Kidney (tissue), 14 donors: ENCODE data around the gene MEGF6. TPM values are rescaled to one million over a fixed set of nuclear protein-coding genes. Genes with fewer than 3 reads are reported as not detected.
A peak's percentile ranks its signal among the peaks of the same experiment; 100 is the strongest.

Experiments
- DNase-seq, 5 donors: peaks; one replicate each; pipeline ENCODE4 v3.0.0-alpha.2; 2013 to 2020
- FAIRE-seq: peaks from 2 replicates; lab custom pipeline; 2012; peaks lifted over from hg19 to GRCh38; lab: Jason Lieb, UNC
- H3K27ac ChIP-seq, 2 donors: one replicate each; pipeline ENCODE4 v1.7.0; 2013; ENCODE audit warnings: low read depth in 2 of 2, low read length in 2 of 2, inconsistent platforms in 1 of 2
- H3K27me3 ChIP-seq: one replicate; pipeline ENCODE4 v1.7.1; 2013; ENCODE audit warnings: low read length, inconsistent platforms; ENCODE audit not compliant: control insufficient read depth, insufficient read depth
- H3K36me3 ChIP-seq, 3 donors: one replicate each; pipeline versions ENCODE4 v1.7.0 to v1.7.1; 2013; ENCODE audit warnings: low read length in 3 of 3, control low read depth in 1 of 3, inconsistent platforms in 1 of 3; ENCODE audit not compliant: insufficient read depth in 3 of 3, control insufficient read depth in 2 of 3
- H3K4me1 ChIP-seq, 3 donors: one replicate each; pipeline versions ENCODE4 v1.7.0 to v1.7.1; 2013; ENCODE audit warnings: low read length in 3 of 3, inconsistent platforms in 1 of 3, low read depth in 1 of 3; ENCODE audit not compliant: control insufficient read depth in 2 of 3, insufficient read depth in 2 of 3
- H3K4me3 ChIP-seq, 3 donors: one replicate each; pipeline versions ENCODE4 v1.7.0 to v1.8.1; 2013; ENCODE audit warnings: low read length in 3 of 3, control low read depth in 1 of 3, inconsistent platforms in 1 of 3
- H3K9ac ChIP-seq, 3 donors: one replicate each; pipeline versions ENCODE4 v1.7.0 to v1.7.1; 2013; ENCODE audit warnings: low read length in 3 of 3, control low read depth in 1 of 3, inconsistent platforms in 1 of 3
- H3K9me3 ChIP-seq, 3 donors: one replicate each; pipeline versions ENCODE4 v1.7.0 to v1.7.1; 2013; ENCODE audit warnings: low read length in 3 of 3, control low read depth in 1 of 3, inconsistent platforms in 1 of 3; ENCODE audit not compliant: control insufficient read depth in 2 of 3, insufficient read depth in 1 of 3
- intact Hi-C: fragments of 100-400 bp; cut with DNase I; formaldehyde crosslinking; loops from one replicate; pipeline ENCODE4 v1.11.1; 2022
- polyA plus RNA-seq: library from polyadenylated mRNA; stranded (reverse); fragments of 350-450 nt; fragmentation: Illumina TruSeq; extraction: RNeasy Lipid Tissue Mini Kit (QIAGEN cat#74804); gene quantifications from one replicate; pipeline ENCODE4 v1.2.3, GENCODE V29; 2014; ENCODE audit warnings: low read depth, low replicate concordance; ENCODE audit not compliant: insufficient read depth
- total RNA-seq: library from RNA; stranded (reverse); fragmentation: NEBNext Ultra II Directional; extraction: Animal tissue kit (Norgen Biotek cat#: 25700); gene quantifications from one replicate; pipeline ENCODE4 v1.2.1, GENCODE V29; 2021
- TF ChIP-seq, protein P1 (sequence below): IDR thresholded peaks from 3 replicates; pipeline ENCODE4 v1.5.1; 2012; ENCODE audit warnings: mild to moderate bottlenecking, moderate library complexity, borderline replicate concordance; ENCODE audit not compliant: insufficient read depth; ENCODE audit errors: extremely low read depth
- donor health status: control.
- donor health status: control.
- donor health status: control.
- donor health status: control.
- donor health status: control.
- donor health status: DM: yes; HTN: yes; CAD: no.
- donor health status: Normal renal cell carcinoma (clear cell type).

MEGF6 gene
- total and polyA plus RNA-seq, 2 donors from 2014 or later, result 2.8 to 10.9 TPM

DNA sequence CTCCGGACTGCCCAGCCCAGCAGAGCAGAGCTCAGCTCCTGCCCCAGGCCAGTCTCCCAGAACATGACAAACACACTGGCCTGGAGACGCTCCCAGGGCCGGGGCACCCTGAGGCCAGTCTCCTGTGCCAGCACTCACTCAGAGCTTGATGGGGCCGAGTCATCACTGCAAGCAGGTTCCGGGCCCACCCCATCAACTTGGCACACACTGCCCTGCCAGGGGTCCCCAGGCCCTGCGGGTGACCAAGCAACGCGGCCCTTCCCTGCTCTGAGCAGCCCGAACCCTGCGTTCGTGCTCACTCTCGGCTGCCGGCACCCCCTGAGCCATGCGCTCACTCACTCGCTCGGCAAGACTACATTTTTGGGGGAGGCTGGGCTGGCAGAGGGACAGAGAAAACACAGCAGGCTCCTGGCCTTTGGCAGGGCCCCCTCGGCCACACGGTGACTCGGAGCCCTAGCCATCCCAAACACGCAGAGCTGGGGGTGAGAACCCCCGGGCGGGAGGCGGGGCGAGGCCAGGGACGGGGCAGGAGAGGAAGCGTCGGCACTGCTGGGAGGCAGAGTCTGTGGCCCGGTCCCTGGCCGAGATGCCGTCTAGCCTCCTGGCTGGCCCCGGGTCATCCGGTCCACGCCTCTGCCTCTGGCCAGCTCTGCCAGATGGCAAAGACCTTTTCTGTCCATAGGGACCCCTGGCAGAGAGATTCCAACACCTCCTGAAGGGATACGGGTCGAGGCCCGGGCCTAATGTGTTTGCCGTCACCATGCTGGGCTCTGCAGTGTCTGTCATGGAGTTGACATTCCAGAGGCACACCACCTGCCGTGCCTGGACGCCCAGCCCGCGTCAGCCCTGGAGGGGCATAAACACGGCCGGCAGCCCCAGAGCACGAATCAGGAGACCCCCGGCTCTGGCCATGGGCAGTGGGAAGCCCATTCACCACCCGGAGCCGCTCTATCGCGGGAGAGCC, 68.0 kb downstream of the MEGF6 start:
- TF ChIP-seq, protein P1, sequence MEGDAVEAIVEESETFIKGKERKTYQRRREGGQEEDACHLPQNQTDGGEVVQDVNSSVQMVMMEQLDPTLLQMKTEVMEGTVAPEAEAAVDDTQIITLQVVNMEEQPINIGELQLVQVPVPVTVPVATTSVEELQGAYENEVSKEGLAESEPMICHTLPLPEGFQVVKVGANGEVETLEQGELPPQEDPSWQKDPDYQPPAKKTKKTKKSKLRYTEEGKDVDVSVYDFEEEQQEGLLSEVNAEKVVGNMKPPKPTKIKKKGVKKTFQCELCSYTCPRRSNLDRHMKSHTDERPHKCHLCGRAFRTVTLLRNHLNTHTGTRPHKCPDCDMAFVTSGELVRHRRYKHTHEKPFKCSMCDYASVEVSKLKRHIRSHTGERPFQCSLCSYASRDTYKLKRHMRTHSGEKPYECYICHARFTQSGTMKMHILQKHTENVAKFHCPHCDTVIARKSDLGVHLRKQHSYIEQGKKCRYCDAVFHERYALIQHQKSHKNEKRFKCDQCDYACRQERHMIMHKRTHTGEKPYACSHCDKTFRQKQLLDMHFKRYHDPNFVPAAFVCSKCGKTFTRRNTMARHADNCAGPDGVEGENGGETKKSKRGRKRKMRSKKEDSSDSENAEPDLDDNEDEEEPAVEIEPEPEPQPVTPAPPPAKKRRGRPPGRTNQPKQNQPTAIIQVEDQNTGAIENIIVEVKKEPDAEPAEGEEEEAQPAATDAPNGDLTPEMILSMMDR, result no peak
- H3K9ac ChIP-seq, result no peak overlapping the region
- no peak overlapping the region for H3K4me3 ChIP-seq
- intact Hi-C loops, result no loop called here
- DNase-seq (peak in 3 of 5 donors; percentile 44 to 85 (median 56)), FAIRE-seq (no peak)
- H3K36me3 ChIP-seq, result no peaks in the 10 kb centered on the region
- H3K9me3 ChIP-seq, result no peaks in the 10 kb centered on the region
- peaks cover 0 to under 1% (median 0%) of the 10 kb centered on the region in 3 donors for H3K4me1 ChIP-seq
- H3K27ac ChIP-seq, result no peak overlapping the region
- H3K27me3 ChIP-seq, result no peaks in the 10 kb centered on the region

DNA sequence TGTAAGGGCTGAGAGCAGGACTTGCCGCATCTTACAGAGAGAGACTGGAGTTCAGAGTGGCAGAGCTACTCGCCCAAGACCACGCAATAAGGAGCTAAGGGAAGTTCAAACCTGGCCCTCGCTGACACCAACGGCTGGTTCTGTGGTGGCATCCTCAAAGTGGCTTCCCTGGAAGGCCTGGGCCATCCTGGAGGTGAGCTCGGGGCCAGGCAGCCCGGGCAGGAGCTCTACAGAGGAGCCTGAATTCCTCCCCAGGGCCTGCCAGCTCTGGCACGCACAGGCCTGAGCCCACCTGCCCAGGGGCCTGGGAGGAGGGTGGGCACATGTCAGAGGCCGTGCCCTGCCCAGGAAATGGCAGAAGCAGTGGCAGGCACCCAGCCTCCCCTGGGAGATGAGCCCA, 68.6 kb downstream of the MEGF6 start:
- no peak overlapping the region for H3K9ac ChIP-seq
- H3K4me3 ChIP-seq, result no peak overlapping the region
- DNase-seq, result no peak
- no peaks in the 10 kb centered on the region for H3K9me3 ChIP-seq
- no peaks in the 10 kb centered on the region for H3K27me3 ChIP-seq
- H3K27ac ChIP-seq, result no peak overlapping the region
- H3K36me3 ChIP-seq, result no peaks in the 10 kb centered on the region
- intact Hi-C loops, result no loop called here
- no peak for FAIRE-seq
- no peaks in the 10 kb centered on the region for H3K4me1 ChIP-seq
- TF ChIP-seq, protein P1, result no peak

DNA sequence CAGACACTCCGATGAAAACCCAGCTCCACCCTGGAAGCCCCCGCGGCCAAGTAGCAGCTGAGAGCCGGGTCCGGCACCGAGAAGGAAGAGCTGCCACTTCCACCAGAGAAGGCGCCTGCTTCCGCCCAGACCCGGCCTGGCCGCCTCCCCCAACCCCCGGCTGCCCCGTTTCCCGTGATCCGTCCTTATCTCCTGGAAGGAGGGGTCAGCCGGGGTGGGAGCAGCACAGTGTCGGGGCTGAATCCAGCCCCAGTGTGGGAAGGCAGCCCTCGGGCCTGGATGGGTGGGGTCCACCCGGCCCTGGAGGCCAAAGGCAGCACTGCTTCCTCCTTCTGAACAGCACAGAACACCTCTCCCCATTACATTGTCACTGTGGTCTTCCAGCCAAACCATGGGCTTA, 69.4 kb downstream of the MEGF6 start:
- no peak overlapping the region for H3K27ac ChIP-seq
- H3K9ac ChIP-seq, result no peak overlapping the region
- TF ChIP-seq, protein P1, result no peak
- intact Hi-C loops, result no loop called here
- H3K4me1 ChIP-seq, result no peaks in the 10 kb centered on the region
- FAIRE-seq, result no peak
- no peaks in the 10 kb centered on the region for H3K36me3 ChIP-seq
- H3K4me3 ChIP-seq, result no peak overlapping the region
- no peaks in the 10 kb centered on the region for H3K9me3 ChIP-seq
- H3K27me3 ChIP-seq, result no peaks in the 10 kb centered on the region
- no peak for DNase-seq
